HG03378 (cell line): ENCODE data around the gene ACTR6.
"Not testable (repeated sequence)": the region's sequence is repeated elsewhere in the genome, so short reads cannot be mapped to it uniquely, and the experiment has no call there.

ENCODE experiments used
- ATAC-seq: cut with Tn5 transposase; IDR thresholded peaks from one replicate; pipeline ENCODE4 v1.9.1; 2021; ENCODE audit warnings: mild to moderate bottlenecking, moderate library complexity; ENCODE audit not compliant: unreplicated experiment

The ACTR6 gene

GRCh38 chr12:100200463-100201181 is at the start of gene ACTR6:
Gene ACTR6, plus strand, starts transcription at chr12:100200815. Its CDS starts 37 bp downstream, at chr12:100200852.
- peak; percentile 93 for ATAC-seq

- ATAC-seq: no peak
Measured at GRCh38 chr12:100151769-100152168, 48.8 kb upstream of the ACTR6 start.

GRCh38 chr12:100153131-100153530 is 47.5 kb upstream of the ACTR6 start:
- ATAC-seq: no peak

- no peak for ATAC-seq
Measured at GRCh38 chr12:100154474-100155247, 46.0 kb upstream of the ACTR6 start.

GRCh38 chr12:100156731-100157426 is 43.7 kb upstream of the ACTR6 start:
- no peak for ATAC-seq

- ATAC-seq: no peak
Measured at GRCh38 chr12:100157427-100157821, 43.2 kb upstream of the ACTR6 start.

- no peak for ATAC-seq
Measured at GRCh38 chr12:100158535-100158934, 42.1 kb upstream of the ACTR6 start.

GRCh38 chr12:100159391-100160104 is 41.1 kb upstream of the ACTR6 start:
- ATAC-seq: no peak

- ATAC-seq: peak; percentile 99
Measured at GRCh38 chr12:100163416-100164152, 37.0 kb upstream of the ACTR6 start.

GRCh38 chr12:100164153-100164704 is 36.4 kb upstream of the ACTR6 start:
- ATAC-seq: peak; percentile 21

GRCh38 chr12:100165356-100165755 is 35.3 kb upstream of the ACTR6 start:
- ATAC-seq: no peak

GRCh38 chr12:100166232-100166631 is 34.4 kb upstream of the ACTR6 start:
- ATAC-seq: no peak

GRCh38 chr12:100168562-100168961 is 32.1 kb upstream of the ACTR6 start:
- ATAC-seq: no peak

GRCh38 chr12:100169345-100169744 is 31.3 kb upstream of the ACTR6 start:
- ATAC-seq: no peak

GRCh38 chr12:100170313-100170858 is 30.2 kb upstream of the ACTR6 start:
- ATAC-seq: no peak

GRCh38 chr12:100171248-100171647 is 29.4 kb upstream of the ACTR6 start:
- ATAC-seq: no peak

- no peak for ATAC-seq
Measured at GRCh38 chr12:100173111-100173510, 27.5 kb upstream of the ACTR6 start.

- ATAC-seq: no peak
Measured at GRCh38 chr12:100174495-100174894, 26.1 kb upstream of the ACTR6 start.

- ATAC-seq: not testable (repeated sequence)
Measured at GRCh38 chr12:100176493-100176892, 24.1 kb upstream of the ACTR6 start.

GRCh38 chr12:100179252-100179651 is 21.4 kb upstream of the ACTR6 start:
- ATAC-seq: no peak
